A204.1 (cell line): Measurements from ENCODE around the gene SOBP.

Experiments used
- FAIRE-seq: peaks from 2 replicates; lab custom pipeline; 2012; peaks lifted over from hg19 to GRCh38; lab: Jason Lieb, UNC

SOBP gene

DNA sequence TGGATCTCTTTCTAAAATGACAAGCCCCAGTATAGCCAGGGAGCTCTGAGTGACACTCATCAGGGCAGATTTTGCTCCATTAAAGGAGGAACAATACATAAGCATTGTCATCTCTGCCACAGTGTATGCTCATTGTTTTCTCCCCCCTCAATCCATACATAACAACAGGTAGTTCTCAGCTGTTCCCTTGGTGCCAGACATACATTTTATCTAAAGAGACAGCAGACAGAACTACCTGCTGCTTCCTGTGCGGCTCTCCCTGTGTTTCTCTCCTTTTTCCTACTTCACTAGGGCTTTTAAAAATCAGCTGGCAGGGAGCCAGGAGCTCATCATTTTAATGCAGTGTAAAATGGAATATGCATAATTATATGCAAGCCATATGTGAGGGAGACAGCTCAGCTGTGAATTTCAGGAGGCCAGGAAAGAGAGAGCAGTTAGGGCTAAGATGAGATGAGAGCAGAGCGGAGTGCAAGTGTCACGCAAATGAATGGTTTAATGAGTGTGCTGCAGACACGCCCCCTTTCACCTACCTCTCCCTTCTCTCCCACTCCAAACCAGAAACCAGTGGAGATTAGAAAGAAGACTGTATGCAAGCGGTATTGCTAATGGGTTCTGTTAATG is 96.0 kb downstream of the SOBP start:
- FAIRE-seq: no peak

DNA sequence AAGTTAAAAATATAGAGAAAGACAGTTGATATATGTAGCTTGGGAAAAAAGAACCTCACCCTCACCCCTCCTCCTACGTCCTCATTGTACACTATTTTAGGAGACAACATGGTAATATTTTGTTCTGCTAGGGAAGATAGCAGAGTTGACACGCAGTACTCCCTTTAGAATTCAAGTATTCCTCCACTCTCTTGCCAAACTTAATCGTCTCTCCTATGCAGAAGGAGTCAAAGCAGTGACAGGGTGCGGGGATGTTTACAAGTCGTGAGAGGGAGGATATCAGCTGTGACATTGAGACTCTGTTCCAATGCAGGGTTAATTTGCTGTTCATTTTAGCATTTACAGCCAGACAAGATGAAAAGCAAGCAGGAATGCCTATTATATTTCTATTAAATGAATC is 97.5 kb downstream of the SOBP start:
- no peak for FAIRE-seq

DNA sequence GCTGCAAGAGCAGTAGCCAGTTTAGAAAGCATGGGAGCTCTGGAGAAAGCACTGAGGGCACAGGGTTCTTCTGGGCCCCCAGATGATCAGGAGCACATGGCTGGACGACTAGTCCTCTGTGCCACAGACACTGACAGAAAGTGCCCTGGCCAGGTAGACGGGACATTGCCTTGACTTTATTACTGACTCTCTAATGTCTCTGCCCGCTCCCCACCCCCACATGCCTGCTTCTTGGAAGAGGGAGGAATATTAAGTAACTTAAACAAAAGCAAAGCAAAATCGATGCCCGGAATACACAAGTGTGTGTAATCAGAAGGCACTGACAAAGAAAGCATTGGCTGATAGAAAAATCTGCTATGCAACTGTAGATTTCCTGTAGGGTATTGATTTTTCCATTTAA is 99.3 kb downstream of the SOBP start:
- FAIRE-seq: no peak

DNA sequence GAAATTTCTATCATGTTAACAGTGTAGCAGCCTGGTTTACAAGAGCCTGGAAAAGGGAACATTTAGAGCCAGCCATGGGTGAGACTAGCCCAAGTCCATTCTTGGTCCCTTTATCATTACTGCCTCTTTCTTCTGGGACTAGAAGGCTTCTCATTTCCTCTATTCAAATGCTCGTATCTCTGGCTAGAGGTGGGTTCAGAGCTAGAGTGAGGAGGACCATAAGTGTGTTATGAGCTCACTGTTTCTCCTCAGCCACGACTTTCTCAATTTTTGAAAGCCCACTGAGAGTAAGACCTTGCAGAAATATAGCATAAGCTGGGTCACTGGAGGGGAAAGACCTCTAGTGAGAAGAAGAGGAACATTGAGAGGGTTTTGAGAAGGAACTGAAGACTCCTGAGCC is 100.0 kb downstream of the SOBP start:
- FAIRE-seq: no peak

DNA sequence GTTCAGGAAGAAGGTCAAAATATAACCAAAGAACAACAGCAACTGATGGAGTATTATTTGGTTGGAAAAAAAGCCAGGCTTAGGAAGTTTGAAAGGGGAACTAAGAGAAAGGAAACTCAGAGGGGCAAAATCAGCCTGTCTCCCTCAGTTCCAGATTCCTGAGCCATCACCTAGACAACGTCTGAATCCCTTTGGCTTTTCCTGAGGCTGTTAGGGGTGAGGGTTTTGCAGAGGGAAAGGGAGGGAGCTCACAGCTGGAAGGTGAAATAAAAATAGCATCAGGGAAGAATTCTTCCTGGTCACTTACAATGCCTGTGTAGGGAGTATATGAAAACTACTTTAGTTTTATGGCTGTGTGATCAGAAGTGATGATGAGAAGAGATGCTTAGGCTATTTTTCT is 100.5 kb downstream of the SOBP start:
- FAIRE-seq: no peak

DNA sequence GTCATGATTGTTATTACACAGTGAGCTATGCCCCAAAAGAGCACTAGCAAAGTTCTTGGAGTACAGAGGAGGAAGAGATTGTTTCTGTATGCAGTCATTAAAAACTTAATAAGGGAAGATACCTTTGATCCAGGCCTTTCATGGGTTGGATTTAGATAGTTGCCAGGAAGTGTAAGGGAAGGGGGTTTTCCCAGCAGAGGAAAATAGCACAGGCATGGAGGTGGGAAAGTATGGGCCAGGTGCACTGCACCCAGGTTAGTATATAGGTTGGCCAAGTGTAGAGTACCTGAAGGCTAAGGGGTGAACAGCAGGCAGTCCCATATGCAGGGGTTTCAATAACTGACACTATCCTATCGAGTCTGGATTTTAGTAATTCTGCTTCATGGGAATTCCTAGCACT is 101.4 kb downstream of the SOBP start:
- FAIRE-seq: no peak

DNA sequence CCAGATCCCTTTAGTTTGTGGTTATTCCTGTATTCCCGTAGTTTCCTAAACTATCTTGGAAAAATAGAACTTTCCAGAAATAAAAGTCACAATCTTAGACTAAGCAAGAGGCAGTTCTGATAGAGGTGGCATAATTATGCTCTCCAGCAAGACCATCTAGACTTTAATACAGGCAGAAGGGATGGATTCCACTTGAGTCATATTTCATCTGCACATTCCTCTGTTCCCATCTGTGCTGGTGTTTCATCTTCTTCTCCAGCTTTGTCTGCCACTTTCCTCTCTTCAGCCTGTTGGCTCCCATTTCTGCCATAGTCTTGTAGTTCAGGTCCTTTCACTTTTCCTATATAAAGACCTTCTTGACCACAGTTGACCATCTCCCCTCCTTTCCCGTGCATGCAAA is 102.9 kb downstream of the SOBP start:
- FAIRE-seq: no peak

DNA sequence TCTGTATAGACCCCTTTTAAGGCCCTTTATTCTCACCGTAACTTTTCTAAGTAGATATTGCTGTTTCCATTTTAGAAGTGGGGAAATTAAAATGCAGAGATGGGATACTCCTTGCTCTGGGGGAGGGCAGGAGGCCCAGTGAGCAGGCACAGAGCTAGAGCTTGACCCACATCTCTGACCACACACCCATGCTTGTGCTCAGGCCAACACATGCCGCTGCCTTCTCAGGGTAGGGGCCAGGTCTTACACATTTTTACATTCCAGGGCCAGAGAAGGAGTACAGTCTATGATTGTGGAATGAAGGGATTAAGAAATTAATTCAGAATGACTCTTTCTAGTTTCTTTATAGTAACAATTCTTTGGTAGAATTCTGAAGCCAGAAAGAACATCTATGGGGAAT is 104.8 kb downstream of the SOBP start:
- FAIRE-seq: no peak

DNA sequence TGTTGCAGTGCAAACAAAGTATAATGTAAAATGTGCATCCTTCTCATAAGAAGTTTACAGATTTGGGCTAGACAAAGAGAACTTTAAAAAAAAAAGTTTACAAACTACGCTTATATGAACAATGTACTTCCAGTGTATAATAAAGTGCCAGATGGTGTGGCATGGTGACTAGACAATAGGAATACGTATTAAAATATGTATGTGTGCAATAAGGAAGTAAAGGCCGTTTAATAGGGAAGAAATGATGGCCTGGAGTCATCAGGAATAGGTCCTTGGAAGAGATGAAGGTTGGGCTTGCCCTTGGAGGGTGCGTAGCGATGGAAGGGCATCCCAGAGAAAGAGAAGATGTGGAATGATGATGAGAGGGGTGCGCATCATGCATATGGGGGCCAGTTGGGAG is 108.2 kb downstream of the SOBP start:
- FAIRE-seq: no peak

DNA sequence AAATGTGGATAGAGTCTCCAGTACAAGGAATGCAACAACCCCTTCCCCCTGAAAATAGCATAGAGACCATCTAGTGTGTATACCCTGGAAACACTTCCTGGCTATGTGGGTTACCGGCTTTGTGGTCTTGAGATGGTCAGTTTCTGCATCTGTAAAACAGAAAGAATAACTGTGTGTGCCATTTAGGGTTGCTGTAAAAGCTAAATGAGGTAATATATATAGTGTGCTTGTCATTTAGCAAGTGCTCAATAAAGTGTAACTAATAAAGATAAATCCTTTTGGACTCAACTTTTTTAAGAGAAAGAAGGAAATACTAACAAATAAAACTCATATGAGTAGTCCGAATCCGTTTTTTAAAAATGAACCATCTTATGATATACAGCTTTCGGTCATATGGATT is 109.1 kb downstream of the SOBP start:
- FAIRE-seq: no peak

DNA sequence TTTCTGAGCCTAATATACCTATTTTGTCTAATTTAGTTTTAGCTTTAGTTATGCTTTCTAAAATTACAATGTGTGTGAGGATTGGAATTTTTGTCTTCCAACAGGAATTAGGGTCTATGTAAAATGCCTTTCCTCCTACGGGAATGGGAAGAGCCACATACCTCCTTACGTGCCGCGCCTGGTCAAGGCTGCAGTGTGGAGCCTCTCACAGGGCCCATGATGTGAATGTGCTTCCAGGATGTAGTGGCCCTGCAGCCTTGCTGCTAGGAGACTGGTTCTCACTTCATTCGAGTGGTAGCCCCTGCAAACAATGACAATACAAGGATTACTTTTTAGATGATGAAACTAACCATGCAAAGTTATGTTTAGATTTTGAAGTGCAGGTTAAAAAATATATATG is 110.2 kb downstream of the SOBP start:
- FAIRE-seq: no peak

DNA sequence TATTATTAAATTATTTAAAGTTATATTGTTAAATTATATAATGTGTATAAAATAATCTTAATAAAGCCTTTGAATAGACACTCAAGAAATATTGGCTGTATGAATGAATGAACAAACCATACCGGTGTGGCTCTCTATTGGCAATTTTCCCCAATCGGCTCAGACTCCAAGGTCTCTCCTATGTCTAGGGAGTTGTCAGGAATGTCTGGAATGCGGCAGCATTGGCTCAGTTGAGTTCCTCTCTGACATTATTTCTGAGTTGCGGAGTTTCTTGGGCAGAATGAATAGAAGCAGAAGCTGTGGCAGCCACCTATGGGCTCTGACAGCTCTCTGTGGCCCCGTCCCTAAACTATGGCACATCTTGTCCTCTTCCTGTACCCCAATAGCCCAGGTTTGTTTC is 111.0 kb downstream of the SOBP start:
- no peak for FAIRE-seq

DNA sequence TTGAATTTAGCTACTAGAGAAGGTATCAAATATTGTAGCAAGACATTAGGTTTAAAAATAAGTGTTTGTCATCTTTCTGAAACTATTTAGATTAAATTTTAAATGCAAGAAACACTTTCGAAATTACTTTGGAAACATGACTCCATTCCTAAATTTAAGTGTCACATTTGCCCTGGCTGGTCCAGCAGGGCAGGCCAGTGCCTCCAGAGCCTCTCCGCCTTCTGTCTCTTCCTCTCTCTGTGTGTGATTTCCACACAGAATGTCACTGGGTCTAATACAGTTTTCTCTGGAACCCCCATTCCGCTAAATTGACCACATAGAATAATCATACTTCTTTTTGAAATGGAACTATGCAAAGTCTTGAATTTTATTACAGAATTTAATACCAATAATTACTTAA is 111.5 kb downstream of the SOBP start:
- FAIRE-seq: no peak

DNA sequence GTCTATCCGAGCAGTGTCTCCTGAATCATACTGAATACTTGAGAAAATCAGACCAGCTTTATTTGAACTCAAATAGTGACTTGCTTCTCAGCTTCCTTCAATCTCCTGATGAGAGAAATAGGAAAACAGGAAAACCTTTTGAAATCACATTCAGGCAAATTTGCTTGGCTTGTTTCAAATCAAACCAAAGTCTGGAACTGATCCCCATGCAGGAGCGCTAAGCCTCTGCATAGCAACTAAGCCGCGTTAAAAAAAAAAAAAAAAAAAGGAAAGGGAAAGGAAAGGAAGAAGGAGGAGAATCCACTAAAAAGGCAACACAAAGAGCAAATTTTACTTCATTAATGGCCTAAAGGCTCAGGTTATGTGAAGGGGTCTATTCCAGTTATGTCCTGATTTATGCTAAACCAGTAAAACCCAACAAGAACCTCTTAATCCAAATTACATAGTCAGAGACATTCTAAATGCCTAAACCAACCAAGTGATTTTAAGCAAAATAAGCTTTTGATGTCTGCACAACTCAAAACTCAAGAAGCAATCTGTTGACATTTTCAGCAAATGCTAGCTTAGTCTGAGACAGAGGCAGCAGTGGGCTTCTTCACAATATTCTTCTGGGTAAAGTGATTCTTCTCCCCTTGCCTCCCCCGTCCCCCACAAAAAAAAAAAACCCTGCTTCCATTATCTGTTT is 112.5 kb downstream of the SOBP start:
- no peak for FAIRE-seq

DNA sequence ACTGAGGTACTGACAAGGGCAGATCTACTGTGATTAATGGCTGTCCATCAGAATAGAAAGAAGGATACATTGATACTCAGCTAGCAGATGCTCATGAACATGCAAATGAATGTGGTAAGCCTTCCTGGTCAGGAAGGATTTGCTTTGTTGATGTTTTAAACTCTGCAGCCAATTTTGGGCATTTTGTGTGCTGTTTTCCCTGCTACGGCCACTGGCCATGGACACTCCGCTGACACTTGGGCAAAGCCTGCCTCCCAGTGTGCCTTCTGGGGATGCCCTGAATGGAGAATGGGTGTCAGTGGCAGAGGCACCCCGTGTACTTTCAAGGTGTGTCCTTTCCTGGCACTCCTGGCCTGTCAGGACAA is 113.1 kb downstream of the SOBP start:
- no peak for FAIRE-seq

DNA sequence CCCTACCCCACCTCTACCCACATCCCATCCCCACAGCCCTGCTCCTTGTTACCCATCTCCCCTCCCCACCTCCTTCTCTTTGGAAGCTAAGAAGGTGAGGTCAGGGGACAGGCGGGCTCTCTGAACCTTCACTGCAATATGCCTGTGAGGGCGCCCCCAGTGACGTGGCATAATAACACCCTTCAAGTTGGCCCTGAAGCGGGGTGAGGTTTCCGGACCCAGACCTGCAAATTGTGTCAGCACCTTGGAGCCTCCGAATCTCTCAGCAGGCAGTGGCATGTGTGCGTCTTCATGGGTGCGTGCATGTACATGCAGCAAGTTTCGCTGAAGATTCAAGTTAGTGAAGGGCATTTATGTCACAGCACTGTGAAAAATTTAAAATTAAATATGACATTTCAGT is 114.6 kb downstream of the SOBP start:
- FAIRE-seq: no peak

DNA sequence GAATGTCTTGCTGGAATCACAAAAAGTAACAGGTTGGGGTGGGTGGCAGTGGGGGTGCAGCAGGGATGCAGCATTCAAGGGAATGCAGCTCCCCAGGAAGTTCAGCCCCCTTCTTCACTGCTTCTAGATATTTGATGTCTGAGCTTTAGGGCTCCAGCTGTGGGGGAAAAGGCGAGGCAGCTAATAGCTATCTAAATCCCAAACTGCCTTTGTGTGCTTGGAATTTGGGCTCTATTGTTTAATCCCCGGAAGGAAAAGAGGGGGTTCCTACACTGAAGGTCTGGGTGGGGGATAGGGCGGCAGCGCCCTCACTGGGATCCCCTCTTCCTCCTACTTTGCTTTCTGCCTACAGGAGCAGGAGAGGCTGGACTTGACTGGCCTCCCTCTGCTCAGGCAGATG is 116.5 kb downstream of the SOBP start:
- no peak for FAIRE-seq

DNA sequence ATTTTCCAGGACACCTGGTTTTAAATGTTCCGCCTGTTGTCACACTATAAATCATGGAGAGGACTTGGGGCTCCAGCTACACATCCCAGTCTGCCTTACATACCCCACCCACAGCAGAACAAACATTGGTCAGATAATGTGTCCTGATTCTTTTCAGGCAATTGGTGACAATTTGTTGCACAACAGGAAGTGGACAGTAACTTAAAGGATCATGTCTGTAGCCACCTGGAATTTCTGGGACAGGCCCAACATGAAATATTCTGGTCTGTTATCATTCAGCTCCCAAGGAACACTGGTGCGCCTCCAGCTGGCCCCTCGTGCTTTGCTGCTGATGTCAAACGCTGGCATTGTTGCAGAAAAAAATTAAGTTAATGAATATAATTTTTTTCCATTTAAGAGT is 117.2 kb downstream of the SOBP start:
- FAIRE-seq: no peak

DNA sequence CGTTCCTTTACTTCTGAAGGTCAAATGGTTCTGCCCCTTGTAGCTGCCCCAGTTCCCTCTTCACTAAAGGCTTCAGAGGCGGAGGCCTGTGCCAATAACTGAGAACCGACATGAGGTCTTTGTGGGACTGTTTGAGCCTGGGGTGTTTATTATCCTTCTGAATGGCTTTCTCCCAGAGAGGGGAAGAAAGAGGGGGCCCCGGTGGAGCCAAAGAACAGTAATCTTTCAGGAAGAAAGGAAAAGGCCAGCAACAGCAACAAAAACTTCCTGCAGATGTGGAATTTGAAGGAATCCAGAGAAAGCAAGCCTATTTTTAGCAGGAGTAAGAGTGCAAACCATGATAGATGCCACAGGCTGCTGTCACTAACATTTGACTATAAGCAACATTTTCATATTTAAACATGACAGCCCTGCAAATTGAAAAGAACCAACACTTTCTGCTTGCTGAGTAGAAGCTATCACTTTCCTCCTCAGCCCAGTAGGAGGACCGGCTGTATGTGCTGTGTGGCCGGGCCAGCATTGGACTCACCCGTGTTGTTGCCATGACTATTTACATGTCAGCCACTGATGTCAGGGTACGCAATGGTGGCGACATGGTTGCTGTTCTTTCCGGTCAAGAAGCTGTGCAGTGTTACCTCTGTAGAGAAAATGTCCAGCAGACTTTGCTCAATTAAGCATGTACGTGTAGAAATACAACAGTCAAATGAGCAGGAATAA is 121.3 kb downstream of the SOBP start:
- no peak for FAIRE-seq

DNA sequence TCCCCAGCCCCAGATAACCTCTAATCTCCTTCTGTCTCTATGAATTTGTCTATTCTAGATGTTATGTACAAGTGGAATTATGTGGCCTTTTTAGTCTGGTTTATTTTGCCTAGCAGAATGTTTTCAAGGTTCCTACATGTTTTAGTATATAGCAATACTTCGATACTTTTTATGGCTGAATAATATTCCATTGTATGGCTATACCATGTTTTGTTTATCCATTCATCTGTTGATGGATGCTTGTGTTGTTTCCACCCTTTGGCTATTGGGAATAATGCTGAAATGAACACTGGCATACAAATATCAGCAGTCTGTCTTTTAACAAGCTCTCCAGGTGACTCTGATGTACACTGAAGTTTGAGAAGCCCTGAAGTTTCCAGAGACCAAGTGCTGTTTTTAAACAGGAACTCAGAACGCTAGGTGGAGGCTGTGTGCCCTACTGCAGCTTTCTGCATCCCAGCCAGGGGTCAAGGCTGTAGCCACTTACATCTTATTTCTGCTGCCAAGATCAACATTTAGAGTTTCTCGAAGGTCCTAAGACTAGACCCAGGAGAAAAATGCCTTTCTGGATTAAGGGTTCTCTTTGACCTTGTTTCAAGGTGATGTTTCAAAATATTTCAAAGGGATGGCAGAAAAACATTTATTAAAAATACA is 123.0 kb downstream of the SOBP start:
- FAIRE-seq: no peak

DNA sequence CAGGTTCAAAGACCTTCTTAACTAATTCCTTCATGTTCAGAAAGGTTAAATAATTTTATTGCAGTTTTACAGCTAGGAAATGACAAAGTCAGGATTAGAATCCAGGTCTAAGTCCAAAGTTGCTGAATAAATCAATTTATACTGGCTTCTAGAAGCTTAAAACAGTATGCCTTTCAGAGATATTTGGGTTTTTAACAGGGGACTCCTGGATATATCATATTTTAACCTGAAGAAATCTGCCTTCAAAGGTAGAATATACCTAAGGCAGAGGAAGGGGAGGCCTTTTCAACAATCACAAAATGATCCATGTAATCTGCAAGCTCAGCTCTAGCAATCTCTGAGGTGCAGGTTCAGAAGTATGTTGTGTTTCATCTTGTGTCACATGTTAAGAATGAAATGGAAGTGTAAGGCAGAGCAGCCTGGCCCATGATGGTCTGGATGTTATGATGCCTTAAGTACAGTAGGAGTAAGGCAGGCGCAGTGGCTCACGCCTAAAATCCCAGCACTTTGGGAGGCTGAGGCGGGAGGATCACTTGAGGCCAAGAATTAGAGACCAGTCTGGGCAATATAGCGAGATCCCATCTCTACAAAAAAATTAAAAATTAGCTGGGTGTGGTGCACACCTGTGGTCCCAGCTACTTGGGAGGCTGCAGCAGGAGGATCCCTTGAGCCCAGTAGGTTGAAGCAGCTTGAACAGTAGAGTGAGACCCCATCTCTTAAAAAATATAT is 123.9 kb downstream of the SOBP start:
- no peak for FAIRE-seq

DNA sequence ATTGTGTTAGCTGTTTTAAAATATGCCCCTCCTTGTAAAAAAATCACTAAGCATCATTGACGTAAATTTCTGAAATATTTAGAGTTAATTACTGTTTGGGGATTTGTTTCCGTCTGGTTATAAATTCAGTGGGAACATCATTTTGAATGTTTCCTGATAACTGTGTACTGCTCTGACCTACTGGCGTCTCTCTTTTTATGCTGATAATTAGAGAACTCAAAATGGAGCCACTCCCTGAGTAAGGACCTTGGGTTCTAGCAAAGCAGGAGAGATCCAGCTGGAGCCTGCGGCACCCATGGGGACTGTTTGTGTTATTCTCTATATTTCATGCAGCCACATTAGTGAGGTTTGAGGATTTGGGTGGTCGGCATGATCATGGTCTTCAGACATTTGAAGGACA is 124.9 kb downstream of the SOBP start:
- no peak for FAIRE-seq

DNA sequence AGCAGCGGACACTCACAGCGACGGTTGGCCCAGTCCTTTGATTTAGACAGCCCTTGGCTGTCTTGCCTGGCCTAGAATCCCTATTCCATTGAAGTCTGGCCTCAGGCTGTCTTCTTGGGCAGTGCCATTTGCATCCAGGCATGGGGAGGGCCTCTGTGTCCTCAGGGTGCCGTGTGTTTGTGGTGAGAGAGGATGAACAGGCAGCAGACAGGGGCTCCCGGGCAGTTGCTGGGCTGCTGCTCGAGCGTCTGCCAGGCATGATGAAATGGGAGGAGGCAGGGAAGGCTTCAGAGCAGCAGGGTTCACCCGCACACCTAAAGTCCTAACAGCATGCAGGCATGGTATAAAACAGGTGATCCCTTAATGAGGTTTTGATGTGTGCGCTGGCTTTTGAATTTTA is 126.9 kb downstream of the SOBP start:
- FAIRE-seq: no peak
